HG02610 (cell line): ENCODE measurements around the gene LRRFIP1.
"Not testable (repeated sequence)": the region's sequence is repeated elsewhere in the genome, so short reads cannot be mapped to it uniquely, and the experiment has no call there.

Source experiments
- ATAC-seq: cut with Tn5 transposase; IDR thresholded peaks from one replicate; pipeline ENCODE4 v1.9.1; 2021; ENCODE audit warnings: mild to moderate bottlenecking, moderate library complexity; ENCODE audit not compliant: unreplicated experiment

The LRRFIP1 gene

GRCh38 chr2:237661799-237662328 lies 34.5 kb downstream of the LRRFIP1 start:
- ATAC-seq, result no peak

- ATAC-seq, result no peak
These were observed 35.3 kb downstream of the LRRFIP1 start for GRCh38 chr2:237662671-237663093.

DNA sequence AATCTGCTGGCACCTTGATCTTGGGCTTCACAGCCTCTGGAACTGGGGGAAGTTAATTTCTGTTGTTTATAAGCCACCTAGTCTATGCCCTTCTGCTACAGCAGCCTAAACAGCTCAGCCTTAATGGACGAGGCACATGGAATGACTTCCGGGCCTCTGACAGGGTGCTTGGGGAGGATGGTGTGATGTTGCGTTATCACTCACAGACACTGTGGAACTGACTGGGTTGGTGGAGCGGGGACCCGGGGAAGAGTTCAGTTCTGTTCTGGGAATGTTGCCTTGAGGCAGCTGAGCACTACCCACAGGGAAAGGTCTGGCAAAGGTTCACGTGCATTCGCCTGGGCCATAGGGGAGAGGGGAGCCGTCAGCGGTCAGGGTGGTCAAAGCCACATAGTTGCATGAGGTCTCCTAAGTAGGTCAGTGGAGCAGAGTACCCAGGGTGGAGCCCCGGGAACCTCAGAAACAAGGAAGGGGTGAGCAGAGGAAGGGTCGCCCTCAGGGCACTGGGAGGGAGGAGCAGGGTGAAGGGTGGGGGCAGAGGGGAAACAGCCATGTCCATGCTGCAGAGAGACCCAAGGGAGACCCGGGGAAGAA lies 36.2 kb downstream of the LRRFIP1 start:
- ATAC-seq, result no peak

DNA sequence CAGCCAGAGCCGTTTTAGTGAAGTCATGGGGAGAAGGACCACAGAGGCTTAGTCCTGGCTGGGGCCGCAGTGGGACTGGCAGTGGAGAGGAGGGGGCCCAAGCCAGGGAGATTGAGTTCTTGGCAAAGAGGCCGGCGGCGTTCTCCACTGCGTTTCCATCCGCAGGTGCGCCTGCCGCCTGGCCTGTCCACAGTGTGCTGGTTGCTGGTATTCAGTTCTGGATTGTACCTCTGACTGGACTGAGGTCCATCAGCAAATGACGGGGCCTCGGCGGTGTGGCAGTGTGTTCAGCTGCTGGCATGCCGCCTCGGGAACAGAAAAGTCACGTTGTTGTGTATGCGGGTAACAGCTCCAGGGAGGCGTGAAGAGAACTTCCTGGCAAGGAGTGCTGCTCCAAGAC lies 36.8 kb downstream of the LRRFIP1 start:
- ATAC-seq, result no peak

GRCh38 chr2:237665713-237666143 lies 38.3 kb downstream of the LRRFIP1 start:
- no peak for ATAC-seq

- ATAC-seq, result no peak
These were observed 39.2 kb downstream of the LRRFIP1 start for GRCh38 chr2:237666606-237667005.

DNA sequence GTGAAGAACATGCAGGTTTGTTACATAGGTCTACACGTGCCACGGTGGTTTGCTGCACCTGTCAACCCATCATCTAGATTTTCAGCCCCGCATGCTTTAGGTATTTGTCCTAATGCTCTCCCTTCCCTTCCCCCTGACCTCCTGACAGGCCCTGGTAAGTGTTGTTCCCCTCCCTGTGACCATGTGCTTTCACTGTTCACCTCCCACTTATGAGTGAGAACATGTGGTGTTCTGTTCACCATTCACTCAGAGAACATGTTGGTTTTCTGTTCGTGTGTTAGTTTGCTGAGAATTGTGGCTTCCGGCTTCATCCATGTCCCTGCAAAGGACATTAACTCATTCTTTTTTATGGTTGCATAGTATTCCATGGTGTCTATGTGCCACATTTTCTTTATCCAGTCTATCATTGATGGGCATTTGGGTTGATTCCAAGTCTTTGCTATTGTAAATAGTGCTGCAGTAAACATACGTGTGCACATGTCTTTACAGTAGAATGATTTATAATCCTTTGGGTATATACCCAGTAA lies 39.7 kb downstream of the LRRFIP1 start:
- ATAC-seq, result not testable (repeated sequence)

- no peak for ATAC-seq
These were observed 40.5 kb downstream of the LRRFIP1 start for GRCh38 chr2:237667893-237668292.

- no peak for ATAC-seq
These were observed 41.1 kb downstream of the LRRFIP1 start for GRCh38 chr2:237668440-237668839.

DNA sequence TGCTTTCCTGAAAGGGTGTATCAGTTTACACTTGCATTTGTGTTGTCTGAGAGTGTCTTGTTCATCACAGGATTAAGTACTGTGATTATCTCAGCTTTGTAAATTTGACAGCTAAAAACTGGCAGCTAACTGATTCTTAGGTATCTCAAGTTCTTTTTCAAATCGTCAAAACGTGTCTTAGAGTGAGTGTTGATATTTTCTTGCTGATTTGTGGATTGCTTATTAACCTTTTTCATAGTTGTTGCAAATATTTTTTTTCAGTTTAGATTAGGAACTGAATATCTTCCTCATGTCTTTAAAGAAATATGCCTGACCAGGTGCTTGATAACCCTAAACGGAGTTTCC lies 41.9 kb downstream of the LRRFIP1 start:
- no peak for ATAC-seq

- peak; percentile 51 for ATAC-seq
These were observed 42.4 kb downstream of the LRRFIP1 start for GRCh38 chr2:237669628-237670392.

GRCh38 chr2:237670641-237671040 lies 43.3 kb downstream of the LRRFIP1 start:
- no peak for ATAC-seq

DNA sequence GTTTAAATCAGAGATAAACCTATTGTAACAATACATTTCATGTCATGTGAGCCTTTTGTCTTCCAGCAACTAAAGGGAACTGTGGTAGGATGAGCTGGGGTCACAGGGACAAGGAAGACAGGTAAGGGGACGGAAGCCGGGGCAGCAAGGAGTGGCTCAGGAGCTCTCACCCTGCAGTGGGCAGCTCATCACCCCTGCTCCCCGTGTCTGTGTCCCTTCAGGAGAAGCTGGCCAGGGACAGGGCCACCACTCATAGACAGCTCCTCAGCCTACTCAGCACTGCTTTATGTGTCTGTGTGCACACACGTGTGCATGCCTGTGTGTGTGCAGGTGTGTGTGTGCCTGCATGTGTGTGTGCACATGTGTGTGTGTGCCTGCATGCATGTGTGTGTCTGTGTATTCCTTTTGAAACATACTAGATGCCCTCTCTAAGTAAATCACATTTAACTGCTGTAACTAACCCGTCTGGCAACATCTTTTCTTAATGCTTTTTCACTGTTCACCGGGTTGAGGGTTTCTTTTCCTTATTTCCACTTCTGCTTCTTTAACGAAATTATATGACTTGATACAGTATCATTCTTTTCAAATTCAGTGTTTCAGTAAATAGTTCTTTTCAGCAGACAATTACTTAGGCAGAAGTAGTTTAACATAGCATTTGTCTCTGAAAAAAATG lies 44.2 kb downstream of the LRRFIP1 start:
- ATAC-seq, result no peak

GRCh38 chr2:237672731-237673129 lies 45.3 kb downstream of the LRRFIP1 start:
- no peak for ATAC-seq

DNA sequence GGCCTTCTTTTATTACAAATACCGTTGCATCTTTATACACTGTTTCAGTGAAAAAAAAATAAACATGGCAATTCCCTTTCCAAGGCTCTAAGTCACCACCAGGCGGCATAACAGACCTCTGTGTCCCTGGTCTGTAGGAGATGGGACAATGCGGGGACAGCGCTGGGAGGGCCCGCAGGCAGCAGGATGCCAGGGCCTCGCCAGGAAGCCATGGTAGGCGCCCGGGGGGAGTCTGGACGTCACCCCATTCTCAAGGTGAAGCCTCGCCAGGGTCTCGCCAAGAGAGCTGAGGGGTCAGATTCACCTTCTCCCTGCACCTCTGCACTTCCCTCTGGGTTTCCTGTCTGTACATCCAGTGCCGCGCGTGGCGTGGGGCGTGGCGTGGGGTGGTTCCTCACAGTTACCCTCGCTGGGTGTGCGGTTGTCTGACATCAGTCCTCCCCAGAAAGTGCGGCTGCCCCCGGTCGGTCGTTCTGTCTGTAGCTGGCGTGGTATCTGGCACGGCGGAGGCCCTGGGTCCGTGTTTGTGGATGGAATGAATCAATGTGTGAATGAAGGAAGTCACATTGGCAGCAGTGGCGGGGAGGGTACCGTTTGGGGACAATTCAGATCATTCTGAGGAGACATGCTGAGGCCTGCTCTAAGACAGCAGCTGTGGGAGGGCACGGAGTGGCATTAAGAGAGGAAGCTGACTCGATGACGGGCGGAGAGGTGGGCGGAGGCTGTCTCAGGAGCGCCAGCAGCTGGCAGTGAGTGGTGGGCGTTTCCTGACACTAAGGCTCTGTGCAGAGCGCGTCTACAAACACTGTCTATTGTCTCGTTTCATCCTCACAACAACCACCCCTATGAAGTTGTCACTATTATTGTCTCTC lies 46.0 kb downstream of the LRRFIP1 start:
- no peak for ATAC-seq

DNA sequence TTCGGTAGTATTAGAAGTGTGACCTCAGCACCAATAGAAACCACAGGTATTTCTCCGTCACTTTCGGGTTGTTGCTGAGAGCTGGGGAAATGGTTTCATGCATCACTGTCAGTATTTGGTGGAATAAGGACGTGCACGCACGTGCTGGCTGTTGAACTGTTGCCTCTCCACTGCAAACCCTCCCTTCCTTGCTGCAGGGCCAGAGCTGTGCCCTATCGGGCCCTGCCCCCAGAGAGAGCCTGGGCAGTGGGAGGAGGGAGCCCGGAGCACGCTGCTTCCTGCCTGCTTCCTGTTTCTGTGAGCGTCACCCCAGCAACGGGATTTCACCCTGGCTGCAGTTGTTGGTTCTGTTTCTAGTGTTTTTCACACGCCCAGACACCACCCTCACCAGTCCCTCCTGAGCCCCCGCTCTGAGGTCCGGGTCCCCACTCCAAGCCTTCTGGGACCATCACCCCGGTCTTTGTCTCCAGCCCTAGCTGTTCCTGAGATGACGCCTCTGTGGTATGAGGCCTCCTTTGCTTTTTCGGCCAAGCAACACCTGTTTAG lies 47.4 kb downstream of the LRRFIP1 start:
- ATAC-seq, result peak; percentile 77

- ATAC-seq, result no peak
These were observed 47.9 kb downstream of the LRRFIP1 start for GRCh38 chr2:237675316-237675715.

DNA sequence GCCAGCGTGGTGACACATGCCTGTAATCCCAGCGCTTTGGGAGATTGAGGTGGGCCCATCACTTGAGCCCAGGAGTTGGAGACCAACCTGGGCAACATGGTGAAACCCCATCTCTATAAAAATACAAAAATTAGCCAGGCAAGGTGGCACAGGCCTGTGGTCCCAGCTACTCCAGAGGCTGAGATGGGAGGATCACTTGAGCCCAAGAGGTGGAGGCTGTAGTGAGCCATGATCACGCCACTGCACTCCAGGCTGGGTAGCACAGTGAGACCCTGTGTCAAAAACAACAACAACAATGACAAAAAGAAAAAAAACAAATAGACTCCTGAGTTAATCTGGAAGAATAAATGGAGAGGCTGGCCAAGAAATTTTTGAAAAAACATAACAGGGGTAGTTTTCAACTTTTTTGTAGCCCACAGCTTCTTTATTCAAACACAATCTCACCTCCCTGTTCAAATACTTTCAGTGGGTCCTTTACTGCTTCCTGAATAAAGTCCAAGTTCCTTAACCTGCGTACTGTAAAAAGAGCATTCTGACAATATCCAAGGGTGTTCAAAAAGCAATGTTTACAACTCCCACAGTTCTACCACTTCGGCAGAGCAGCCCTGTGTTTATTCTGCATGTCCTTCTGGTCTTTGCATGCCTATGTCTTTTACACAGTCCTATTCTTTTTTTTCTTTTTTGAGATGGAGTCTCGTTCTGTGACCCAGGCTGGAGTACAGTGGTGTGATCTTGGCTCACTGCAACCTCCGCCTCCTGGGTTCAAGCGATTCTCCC lies 53.5 kb downstream of the LRRFIP1 start:
- ATAC-seq, result no peak

GRCh38 chr2:237682151-237682550 lies 54.8 kb downstream of the LRRFIP1 start:
- ATAC-seq, result no peak
